ENCODE results near the gene MREG.

DNA sequence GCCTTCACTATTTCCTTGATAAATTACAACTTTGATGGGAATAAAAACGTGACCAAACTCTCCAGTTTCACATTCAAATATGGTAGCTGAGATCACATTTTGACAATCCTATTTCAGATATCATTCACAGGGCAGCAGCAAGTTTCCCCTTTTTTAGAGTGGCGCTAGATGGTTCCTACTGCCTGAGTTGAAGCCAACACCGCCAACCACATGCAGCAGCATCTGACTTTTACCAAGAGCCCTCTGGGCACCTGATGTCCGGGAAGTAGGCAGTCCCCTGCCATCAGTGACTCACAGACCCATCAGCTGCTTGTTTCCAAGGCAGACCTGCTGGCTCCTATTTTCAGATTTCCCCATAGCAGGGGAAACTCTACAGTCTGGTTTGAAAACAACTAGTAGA, 4.0 kb upstream of the MREG start:
- TF ChIP-seq, protein P1, sequence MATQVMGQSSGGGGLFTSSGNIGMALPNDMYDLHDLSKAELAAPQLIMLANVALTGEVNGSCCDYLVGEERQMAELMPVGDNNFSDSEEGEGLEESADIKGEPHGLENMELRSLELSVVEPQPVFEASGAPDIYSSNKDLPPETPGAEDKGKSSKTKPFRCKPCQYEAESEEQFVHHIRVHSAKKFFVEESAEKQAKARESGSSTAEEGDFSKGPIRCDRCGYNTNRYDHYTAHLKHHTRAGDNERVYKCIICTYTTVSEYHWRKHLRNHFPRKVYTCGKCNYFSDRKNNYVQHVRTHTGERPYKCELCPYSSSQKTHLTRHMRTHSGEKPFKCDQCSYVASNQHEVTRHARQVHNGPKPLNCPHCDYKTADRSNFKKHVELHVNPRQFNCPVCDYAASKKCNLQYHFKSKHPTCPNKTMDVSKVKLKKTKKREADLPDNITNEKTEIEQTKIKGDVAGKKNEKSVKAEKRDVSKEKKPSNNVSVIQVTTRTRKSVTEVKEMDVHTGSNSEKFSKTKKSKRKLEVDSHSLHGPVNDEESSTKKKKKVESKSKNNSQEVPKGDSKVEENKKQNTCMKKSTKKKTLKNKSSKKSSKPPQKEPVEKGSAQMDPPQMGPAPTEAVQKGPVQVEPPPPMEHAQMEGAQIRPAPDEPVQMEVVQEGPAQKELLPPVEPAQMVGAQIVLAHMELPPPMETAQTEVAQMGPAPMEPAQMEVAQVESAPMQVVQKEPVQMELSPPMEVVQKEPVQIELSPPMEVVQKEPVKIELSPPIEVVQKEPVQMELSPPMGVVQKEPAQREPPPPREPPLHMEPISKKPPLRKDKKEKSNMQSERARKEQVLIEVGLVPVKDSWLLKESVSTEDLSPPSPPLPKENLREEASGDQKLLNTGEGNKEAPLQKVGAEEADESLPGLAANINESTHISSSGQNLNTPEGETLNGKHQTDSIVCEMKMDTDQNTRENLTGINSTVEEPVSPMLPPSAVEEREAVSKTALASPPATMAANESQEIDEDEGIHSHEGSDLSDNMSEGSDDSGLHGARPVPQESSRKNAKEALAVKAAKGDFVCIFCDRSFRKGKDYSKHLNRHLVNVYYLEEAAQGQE (IDR thresholded peaks at IDR 0.05; ENCODE audit: unreplicated experiment): no peak
- TF ChIP-seq, protein P2, sequence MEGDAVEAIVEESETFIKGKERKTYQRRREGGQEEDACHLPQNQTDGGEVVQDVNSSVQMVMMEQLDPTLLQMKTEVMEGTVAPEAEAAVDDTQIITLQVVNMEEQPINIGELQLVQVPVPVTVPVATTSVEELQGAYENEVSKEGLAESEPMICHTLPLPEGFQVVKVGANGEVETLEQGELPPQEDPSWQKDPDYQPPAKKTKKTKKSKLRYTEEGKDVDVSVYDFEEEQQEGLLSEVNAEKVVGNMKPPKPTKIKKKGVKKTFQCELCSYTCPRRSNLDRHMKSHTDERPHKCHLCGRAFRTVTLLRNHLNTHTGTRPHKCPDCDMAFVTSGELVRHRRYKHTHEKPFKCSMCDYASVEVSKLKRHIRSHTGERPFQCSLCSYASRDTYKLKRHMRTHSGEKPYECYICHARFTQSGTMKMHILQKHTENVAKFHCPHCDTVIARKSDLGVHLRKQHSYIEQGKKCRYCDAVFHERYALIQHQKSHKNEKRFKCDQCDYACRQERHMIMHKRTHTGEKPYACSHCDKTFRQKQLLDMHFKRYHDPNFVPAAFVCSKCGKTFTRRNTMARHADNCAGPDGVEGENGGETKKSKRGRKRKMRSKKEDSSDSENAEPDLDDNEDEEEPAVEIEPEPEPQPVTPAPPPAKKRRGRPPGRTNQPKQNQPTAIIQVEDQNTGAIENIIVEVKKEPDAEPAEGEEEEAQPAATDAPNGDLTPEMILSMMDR (conservative IDR thresholded peaks at IDR 0.05; ENCODE audit: low read depth in 2 of 2): no peak
- no peak for TF ChIP-seq EZH2 (IDR thresholded peaks at IDR 0.05; ENCODE audit: low read depth, unreplicated experiment)
- no peak for TF ChIP-seq EZH2phosphoT487 (IDR thresholded peaks at IDR 0.05; ENCODE audit: unreplicated experiment)
- TF ChIP-seq POLR2AphosphoS5 (IDR thresholded peaks at IDR 0.05; ENCODE audit: low read depth): no peak
- no peak for TF ChIP-seq ZNF331 (CRISPR knock-in tag; IDR thresholded peaks at IDR 0.05; ENCODE audit: low read depth)
- no peak for TF ChIP-seq NANOG (IDR thresholded peaks at IDR 0.05; ENCODE audit: borderline replicate concordance)
- TF ChIP-seq ZNF114 (CRISPR knock-in tag; IDR thresholded peaks at IDR 0.05): no peak
- TF ChIP-seq JUNB (IDR thresholded peaks at IDR 0.05; ENCODE audit: unreplicated experiment): no peak
- no peak for TF ChIP-seq CREB1 (CRISPR knock-in tag; IDR thresholded peaks at IDR 0.05; ENCODE audit: low read depth)
- TF ChIP-seq, protein P3, sequence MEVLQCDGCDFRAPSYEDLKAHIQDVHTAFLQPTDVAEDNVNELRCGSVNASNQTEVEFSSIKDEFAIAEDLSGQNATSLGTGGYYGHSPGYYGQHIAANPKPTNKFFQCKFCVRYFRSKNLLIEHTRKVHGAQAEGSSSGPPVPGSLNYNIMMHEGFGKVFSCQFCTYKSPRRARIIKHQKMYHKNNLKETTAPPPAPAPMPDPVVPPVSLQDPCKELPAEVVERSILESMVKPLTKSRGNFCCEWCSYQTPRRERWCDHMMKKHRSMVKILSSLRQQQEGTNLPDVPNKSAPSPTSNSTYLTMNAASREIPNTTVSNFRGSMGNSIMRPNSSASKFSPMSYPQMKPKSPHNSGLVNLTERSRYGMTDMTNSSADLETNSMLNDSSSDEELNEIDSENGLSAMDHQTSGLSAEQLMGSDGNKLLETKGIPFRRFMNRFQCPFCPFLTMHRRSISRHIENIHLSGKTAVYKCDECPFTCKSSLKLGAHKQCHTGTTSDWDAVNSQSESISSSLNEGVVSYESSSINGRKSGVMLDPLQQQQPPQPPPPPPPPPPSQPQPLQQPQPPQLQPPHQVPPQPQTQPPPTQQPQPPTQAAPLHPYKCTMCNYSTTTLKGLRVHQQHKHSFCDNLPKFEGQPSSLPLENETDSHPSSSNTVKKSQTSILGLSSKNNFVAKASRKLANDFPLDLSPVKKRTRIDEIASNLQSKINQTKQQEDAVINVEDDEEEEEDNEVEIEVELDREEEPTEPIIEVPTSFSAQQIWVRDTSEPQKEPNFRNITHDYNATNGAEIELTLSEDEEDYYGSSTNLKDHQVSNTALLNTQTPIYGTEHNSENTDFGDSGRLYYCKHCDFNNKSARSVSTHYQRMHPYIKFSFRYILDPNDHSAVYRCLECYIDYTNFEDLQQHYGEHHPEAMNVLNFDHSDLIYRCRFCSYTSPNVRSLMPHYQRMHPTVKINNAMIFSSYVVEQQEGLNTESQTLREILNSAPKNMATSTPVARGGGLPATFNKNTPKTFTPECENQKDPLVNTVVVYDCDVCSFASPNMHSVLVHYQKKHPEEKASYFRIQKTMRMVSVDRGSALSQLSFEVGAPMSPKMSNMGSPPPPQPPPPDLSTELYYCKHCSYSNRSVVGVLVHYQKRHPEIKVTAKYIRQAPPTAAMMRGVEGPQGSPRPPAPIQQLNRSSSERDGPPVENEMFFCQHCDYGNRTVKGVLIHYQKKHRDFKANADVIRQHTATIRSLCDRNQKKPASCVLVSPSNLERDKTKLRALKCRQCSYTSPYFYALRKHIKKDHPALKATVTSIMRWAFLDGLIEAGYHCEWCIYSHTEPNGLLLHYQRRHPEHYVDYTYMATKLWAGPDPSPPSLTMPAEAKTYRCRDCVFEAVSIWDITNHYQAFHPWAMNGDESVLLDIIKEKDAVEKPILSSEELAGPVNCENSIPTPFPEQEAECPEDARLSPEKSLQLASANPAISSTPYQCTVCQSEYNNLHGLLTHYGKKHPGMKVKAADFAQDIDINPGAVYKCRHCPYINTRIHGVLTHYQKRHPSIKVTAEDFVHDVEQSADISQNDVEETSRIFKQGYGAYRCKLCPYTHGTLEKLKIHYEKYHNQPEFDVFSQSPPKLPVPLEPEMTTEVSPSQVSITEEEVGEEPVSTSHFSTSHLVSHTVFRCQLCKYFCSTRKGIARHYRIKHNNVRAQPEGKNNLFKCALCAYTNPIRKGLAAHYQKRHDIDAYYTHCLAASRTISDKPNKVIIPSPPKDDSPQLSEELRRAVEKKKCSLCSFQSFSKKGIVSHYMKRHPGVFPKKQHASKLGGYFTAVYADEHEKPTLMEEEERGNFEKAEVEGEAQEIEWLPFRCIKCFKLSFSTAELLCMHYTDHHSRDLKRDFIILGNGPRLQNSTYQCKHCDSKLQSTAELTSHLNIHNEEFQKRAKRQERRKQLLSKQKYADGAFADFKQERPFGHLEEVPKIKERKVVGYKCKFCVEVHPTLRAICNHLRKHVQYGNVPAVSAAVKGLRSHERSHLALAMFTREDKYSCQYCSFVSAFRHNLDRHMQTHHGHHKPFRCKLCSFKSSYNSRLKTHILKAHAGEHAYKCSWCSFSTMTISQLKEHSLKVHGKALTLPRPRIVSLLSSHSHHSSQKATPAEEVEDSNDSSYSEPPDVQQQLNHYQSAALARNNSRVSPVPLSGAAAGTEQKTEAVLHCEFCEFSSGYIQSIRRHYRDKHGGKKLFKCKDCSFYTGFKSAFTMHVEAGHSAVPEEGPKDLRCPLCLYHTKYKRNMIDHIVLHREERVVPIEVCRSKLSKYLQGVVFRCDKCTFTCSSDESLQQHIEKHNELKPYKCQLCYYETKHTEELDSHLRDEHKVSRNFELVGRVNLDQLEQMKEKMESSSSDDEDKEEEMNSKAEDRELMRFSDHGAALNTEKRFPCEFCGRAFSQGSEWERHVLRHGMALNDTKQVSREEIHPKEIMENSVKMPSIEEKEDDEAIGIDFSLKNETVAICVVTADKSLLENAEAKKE (CRISPR knock-in tag; IDR thresholded peaks at IDR 0.05): no peak
- no peak for TF ChIP-seq STAT1 (IDR thresholded peaks at IDR 0.05; ENCODE audit: unreplicated experiment)

All from GM23338 (cell line).